Kidney epithelial cell (primary cell): ENCODE data around the gene CBLN3. TPM values are rescaled to one million over a fixed set of nuclear protein-coding genes. Genes with fewer than 3 reads are reported as not detected.

Experiments
- DNase-seq: peaks from one replicate; pipeline ENCODE4 v3.0.0-alpha.2; 2010; ENCODE audit warnings: low read depth
- H3K27me3 ChIP-seq: 2 replicates; pipeline ENCODE4 v1.6.0; 2011; ENCODE audit warnings: low read length; ENCODE audit not compliant: control insufficient read depth, insufficient read depth
- H3K36me3 ChIP-seq: 2 replicates; pipeline ENCODE4 v1.5.1; 2011; ENCODE audit warnings: low read length; ENCODE audit not compliant: control insufficient read depth, insufficient read depth
- H3K4me3 ChIP-seq: 2 replicates; pipeline ENCODE4 v1.5.1; 2011; ENCODE audit warnings: low read depth, mild to moderate bottlenecking, control low read depth, low read length
- CTCF ChIP-seq: IDR thresholded peaks from 2 replicates; pipeline ENCODE4 v1.5.1; 2011; ENCODE audit warnings: mild to moderate bottlenecking, moderate library complexity, low read length, control low read depth, inconsistent platforms; ENCODE audit not compliant: insufficient read depth, poor library complexity, severe bottlenecking
- total RNA-seq: library from RNA; depleted of rRNA; stranded (reverse); fragments of >200 nt; gene quantifications from 2 replicates; pipeline ENCODE4 v1.2.3, GENCODE V29; 2015

CBLN3 gene
- total RNA-seq, 1 donor from 2014 or later: 0.88 TPM

DNA sequence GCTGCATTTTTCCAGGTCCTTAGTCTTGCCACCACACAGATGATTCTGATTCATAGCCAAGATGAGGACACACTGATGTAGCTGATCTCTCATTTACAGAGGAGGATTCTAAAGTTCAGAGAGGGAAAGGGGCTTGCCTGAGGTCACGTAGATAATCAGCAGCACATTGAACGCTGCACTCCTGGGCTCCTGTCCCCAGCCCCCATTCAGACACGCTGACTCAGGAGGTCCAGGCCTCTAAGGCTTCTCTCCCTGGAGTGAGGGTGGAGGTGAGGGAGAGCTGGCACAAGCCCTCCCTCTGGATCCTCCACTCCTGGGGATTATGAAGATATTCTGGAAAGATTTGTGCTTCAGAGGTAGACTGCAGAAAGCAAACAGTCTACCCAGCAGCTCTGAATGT, 51.1 kb downstream of the CBLN3 start:
- Histone ChIP-seq H3K27me3 (no peaks in the 10 kb centered on the region), H3K36me3 (no peaks in the 10 kb centered on the region), H3K4me3 (no peak overlapping the region)
- TF ChIP-seq CTCF: no peak
- no peak for DNase-seq

DNA sequence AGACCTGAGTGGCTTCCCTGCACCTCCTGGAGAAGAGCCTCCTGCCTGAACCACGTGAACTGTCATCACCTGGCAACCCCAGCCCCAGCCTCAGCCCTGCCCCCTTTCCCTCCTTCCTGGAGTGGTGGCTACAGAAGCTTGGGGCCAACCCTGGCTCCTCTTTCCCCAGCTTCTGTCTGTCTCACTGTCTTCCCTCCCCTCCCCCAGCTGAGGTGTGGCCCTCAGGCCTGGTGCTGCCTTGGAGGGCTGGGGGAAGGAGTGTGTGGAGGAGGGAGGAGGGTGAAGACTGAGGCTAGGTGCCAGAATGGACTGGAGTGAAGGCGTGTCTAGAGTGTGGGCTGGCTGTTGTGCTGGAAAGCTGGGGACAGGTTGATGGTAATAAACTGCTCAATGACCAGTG, 51.8 kb downstream of the CBLN3 start:
- Histone ChIP-seq H3K27me3 (no peaks in the 10 kb centered on the region), H3K4me3 (no peak overlapping the region), H3K36me3 (no peaks in the 10 kb centered on the region)
- DNase-seq: no peak
- no peak for TF ChIP-seq CTCF

GRCh38 chr14:24377126-24377525, 52.3 kb downstream of the CBLN3 start:
- no peak for DNase-seq
- H3K27me3 ChIP-seq: no peaks in the 10 kb centered on the region
- H3K4me3 ChIP-seq: no peak overlapping the region
- H3K36me3 ChIP-seq: no peaks in the 10 kb centered on the region
- TF ChIP-seq CTCF: no peak

Other genes with a start within 250 kb of the CBLN3 start
- gene IPO4, start 240.9 kb downstream of the CBLN3 start, total RNA-seq: 59.3 and 67.2 TPM in 2 replicates
- 55.6 and 58.1 TPM in 2 replicates for gene TM9SF1, start 234.2 kb downstream of the CBLN3 start, total RNA-seq
- not detected in 2 replicates for gene TSSK4, start 224.0 kb downstream of the CBLN3 start, total RNA-seq
- gene CHMP4A, start 216.2 kb downstream of the CBLN3 start, total RNA-seq: 92.8 and 112 TPM in 2 replicates
- 11.8 and 19.9 TPM in 2 replicates for gene MDP1, start 213.6 kb downstream of the CBLN3 start, total RNA-seq
- 157 and 180 TPM in 2 replicates for gene NEDD8, start 197.3 kb downstream of the CBLN3 start, total RNA-seq
- gene GMPR2, start 196.7 kb downstream of the CBLN3 start, total RNA-seq: 54.7 and 56.6 TPM in 2 replicates
- gene TINF2, start 187.0 kb downstream of the CBLN3 start, total RNA-seq: 57.3 and 67.2 TPM in 2 replicates
- 3.1 and 12.3 TPM in 2 replicates for gene TGM1, start 166.5 kb downstream of the CBLN3 start, total RNA-seq
- gene RABGGTA, start 158.1 kb downstream of the CBLN3 start, total RNA-seq: 54.0 and 59.2 TPM in 2 replicates
- gene DHRS1, start 129.9 kb downstream of the CBLN3 start, total RNA-seq: 44.9 and 48.5 TPM in 2 replicates
- 27.1 and 28.7 TPM in 2 replicates for gene NOP9, start 129.8 kb downstream of the CBLN3 start, total RNA-seq
- gene CIDEB, start 121.7 kb downstream of the CBLN3 start, total RNA-seq: 1.1 and 3.8 TPM in 2 replicates
- gene LTB4R2, start 119.5 kb downstream of the CBLN3 start, total RNA-seq: 1.5 and 8.0 TPM in 2 replicates
- gene LTB4R, start 118.2 kb downstream of the CBLN3 start, total RNA-seq: 2.8 and 4.7 TPM in 2 replicates
- 4.0 and 9.0 TPM in 2 replicates for gene ADCY4, start 94.6 kb downstream of the CBLN3 start, total RNA-seq
- 2.3 and 2.9 TPM in 2 replicates for gene RIPK3, start 89.7 kb downstream of the CBLN3 start, total RNA-seq
- gene NFATC4, start 61.5 kb downstream of the CBLN3 start, total RNA-seq: 8.0 and 14.0 TPM in 2 replicates
- 6.0 and 6.3 TPM in 2 replicates for gene NYNRIN, start 30.7 kb downstream of the CBLN3 start, total RNA-seq
- gene KHNYN, start 286 bp upstream of the CBLN3 start, total RNA-seq: 44.0 and 47.8 TPM in 2 replicates
- gene SDR39U1, start 13.1 kb upstream of the CBLN3 start, total RNA-seq: 29.7 and 44.8 TPM in 2 replicates
- not detected in 2 replicates for gene CMA1, start 78.6 kb upstream of the CBLN3 start, total RNA-seq
- not detected in 2 replicates for gene CTSG, start 146.6 kb upstream of the CBLN3 start, total RNA-seq
- gene GZMH, start 180.0 kb upstream of the CBLN3 start, total RNA-seq: not detected in 2 replicates
- gene GZMB, start 204.5 kb upstream of the CBLN3 start, total RNA-seq: not detected in 2 replicates